Body of pancreas (tissue), 4 donors: Measurements from ENCODE around the gene NOX3.

ENCODE experiments used
- CTCF ChIP-seq, 7 experiments: fragments of 450-650 bp in 4 of 7; fragments of 200-600 bp in 3 of 7; sonication (generic) in 3 of 7; IDR thresholded peaks; one replicate each; pipeline ENCODE4 v1.5.1; 2016 to 2019; ENCODE audit warnings: antibody characterized with exemption in 7 of 7
- POLR2A ChIP-seq, 3 donors: fragments of 450-650 bp; IDR thresholded peaks; one replicate each; pipeline ENCODE4 v1.6.1; 2016; ENCODE audit warnings: antibody characterized with exemption in 3 of 3, mild to moderate bottlenecking in 2 of 3

GRCh38 chr6:155439376-155439775 lies 16.3 kb downstream of the NOX3 start:
- TF ChIP-seq CTCF (IDR thresholded peaks at IDR 0.05) = no peak
- no peak for TF ChIP-seq POLR2A (IDR thresholded peaks at IDR 0.05)
